ENCODE results near the gene ZNF830. TPM values are rescaled to one million over a fixed set of nuclear protein-coding genes. Genes with fewer than 3 reads are reported as not detected.

The ZNF830 gene, protein sequence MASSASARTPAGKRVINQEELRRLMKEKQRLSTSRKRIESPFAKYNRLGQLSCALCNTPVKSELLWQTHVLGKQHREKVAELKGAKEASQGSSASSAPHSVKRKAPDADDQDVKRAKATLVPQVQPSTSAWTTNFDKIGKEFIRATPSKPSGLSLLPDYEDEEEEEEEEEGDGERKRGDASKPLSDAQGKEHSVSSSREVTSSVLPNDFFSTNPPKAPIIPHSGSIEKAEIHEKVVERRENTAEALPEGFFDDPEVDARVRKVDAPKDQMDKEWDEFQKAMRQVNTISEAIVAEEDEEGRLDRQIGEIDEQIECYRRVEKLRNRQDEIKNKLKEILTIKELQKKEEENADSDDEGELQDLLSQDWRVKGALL
- 6.6 and 10.3 TPM in 2 replicates for total RNA-seq (2012; rRNA removed)
- polyA plus RNA-seq (2012; rRNA removed), result 5.1 and 5.5 TPM in 2 replicates
- 2.4 TPM in 2 replicates for polyA plus RNA-seq (2012; cell fraction: cytosol; rRNA removed)
- polyA plus RNA-seq (2012; cell fraction: nucleus; rRNA removed; ENCODE audit: low replicate concordance), result 1.5 and 3.3 TPM in 2 replicates
- percentile 81 among the genes with signal in this experiment for Bru-seq, nascent RNA
- BruChase-seq, experiment 1, labeled RNA remaining after a 6-hour chase, result percentile 71 among the genes with signal in this experiment
- BruChase-seq, experiment 2, labeled RNA remaining after a 2-hour chase, result percentile 72 among the genes with signal in this experiment
- long read RNA-seq, transcript ZNF830-201 (1 exons, 2,246 nt), result major isoform, 11 of 11 reads
- long read RNA-seq, partial matches to known transcripts, result 0 of 11 reads
- long read RNA-seq, other reads (novel, unspliced or antisense), result 0 of 11 reads

DNA sequence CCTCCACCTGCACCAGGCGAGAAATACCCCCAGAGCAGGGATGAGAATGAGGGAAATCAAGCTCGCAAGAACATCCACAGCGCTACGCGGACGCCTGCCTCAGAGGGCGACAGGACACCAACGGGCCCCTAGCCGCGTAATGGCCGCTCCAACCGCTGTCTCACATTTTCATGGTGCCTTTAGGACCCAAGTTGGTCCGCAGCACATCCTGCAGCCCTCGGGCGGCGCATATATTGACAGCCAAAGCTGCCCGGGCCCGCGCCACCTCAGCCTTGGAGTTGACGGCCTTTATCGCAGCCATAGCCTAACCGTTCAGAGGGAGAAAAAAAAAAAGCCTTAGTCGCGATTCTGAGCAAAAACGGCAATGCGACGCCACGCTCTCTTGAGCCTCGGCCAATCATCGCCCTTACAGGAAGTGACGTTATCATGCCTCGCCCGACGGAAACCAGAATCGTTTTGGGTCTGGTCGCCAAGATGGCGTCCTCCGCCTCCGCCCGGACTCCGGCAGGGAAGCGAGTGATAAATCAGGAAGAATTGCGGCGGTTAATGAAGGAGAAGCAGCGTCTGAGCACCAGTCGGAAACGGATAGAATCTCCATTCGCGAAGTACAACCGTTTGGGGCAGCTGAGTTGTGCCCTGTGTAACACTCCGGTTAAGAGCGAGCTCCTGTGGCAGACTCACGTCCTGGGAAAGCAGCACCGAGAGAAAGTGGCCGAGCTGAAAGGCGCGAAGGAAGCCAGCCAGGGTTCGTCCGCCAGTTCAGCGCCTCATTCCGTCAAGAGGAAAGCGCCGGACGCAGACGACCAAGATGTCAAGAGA lies at the start of gene ZNF830, which contains the start of gene CCT6B:
Gene ZNF830, plus strand, starts transcription at position 448 of the 819 bp plus-strand sequence. Its CDS starts 27 bp downstream, at position 475.
Gene CCT6B, minus strand, starts transcription at position 368 of the 819 bp plus-strand sequence. Its CDS starts 67 bp downstream, at position 301.
- H3K9ac ChIP-seq (ENCODE audit: low read depth, low read length), result peak within 1 kb of the TSS; percentile 93
- peak within 1 kb of the TSS; percentile 88 for H4K91ac ChIP-seq (ENCODE audit: insufficient read depth, low read depth, low read length)
- peak within 1 kb of the TSS; percentile 71; the same call in 1 of the 2 replicates for H3K18ac ChIP-seq (ENCODE audit: low read depth, low read length)
- DNase-seq (peak; percentile 95), ATAC-seq (ENCODE audit: low read depth) (peak; percentile 93)
- dilution Hi-C loops (cut with HindIII; ENCODE audit: low sequenced_read_pairs, unreplicated experiment) (no loop called here), in situ Hi-C loops (cut with MboI; ENCODE audit: low sequenced_read_pairs) (no loop called here), intact Hi-C loops (cut with micrococcal nuclease) (loop anchor here (1.0 kb wide), 1 partner anchor 19 kb away; the partner anchor contains the start of gene LIG3)
- peaks cover 2% of the 10 kb centered on the region; the same call in 1 of the 2 replicates for H3K4me1 ChIP-seq (ENCODE audit: control insufficient read depth, insufficient read depth, low read length)
- peak within 1 kb of the TSS; percentile 77 to 99 for H4K8ac ChIP-seq (ENCODE audit: low read depth in 2 of 2, low read length in 2 of 2)
- no peaks in the 10 kb centered on the region for H4K20me1 ChIP-seq (ENCODE audit: insufficient read depth, low read length)
- H3K56ac ChIP-seq (ENCODE audit: extremely low read depth, insufficient read depth, low read length), result peak within 1 kb of the TSS; percentile 88
- H3K23ac ChIP-seq (ENCODE audit: low read depth, low read length), result peak within 1 kb of the TSS; percentile 98
- peak within 1 kb of the TSS; percentile 51 for H2AK5ac ChIP-seq (ENCODE audit: low read depth, low read length)
- peak within 1 kb of the TSS; percentile 97 for H3K4ac ChIP-seq (ENCODE audit: low read depth, low read length)
- H2BK120ac ChIP-seq (ENCODE audit: low read depth, low read length), result peak within 1 kb of the TSS; percentile 53
- peak within 1 kb of the TSS; percentile 97 for H2AK9ac ChIP-seq (replicated peaks; ENCODE audit: low read depth, low read length, poor library complexity)
- POLR2A ChIA-PET (ENCODE audit: unreplicated experiment), result interaction anchor here (0.6 kb wide), 1 partner anchor 51 kb away, joined by 3 read pairs; no protein-coding TSS in a partner anchor
- peak within 1 kb of the TSS; percentile 100 for H3K4me2 ChIP-seq (ENCODE audit: low read depth, low read length)
- H3K9me1 ChIP-seq (ENCODE audit: insufficient read depth, low read length), result no peaks in the 10 kb centered on the region
- 0% methylated on average over 36 of the region's 65 CpGs; no CpG with 5 or more reads in 1 of the 2 experiments for WGBS, 2 experiments (ENCODE audit: extremely low coverage in 2 of 2, insufficient read length in 1 of 2)
- CTCF ChIA-PET, result interaction anchor here (1.0 kb wide), 1 partner anchor 23 kb away, joined by 3 read pairs; no protein-coding TSS in a partner anchor
- H2BK5ac ChIP-seq (ENCODE audit: low read depth, low read length, poor library complexity, severe bottlenecking), result peak within 1 kb of the TSS; percentile 93
- H3K14ac ChIP-seq (replicated peaks; ENCODE audit: low read depth, low read length), result peak within 1 kb of the TSS; percentile 98
- peak within 1 kb of the TSS; percentile 72 for H3K4me3 ChIP-seq (ENCODE audit: insufficient read depth, low read depth, low read length)
- no peak within 1 kb of the TSS for H2BK20ac ChIP-seq (ENCODE audit: low read depth, low read length)
- TF ChIP-seq, protein P1, sequence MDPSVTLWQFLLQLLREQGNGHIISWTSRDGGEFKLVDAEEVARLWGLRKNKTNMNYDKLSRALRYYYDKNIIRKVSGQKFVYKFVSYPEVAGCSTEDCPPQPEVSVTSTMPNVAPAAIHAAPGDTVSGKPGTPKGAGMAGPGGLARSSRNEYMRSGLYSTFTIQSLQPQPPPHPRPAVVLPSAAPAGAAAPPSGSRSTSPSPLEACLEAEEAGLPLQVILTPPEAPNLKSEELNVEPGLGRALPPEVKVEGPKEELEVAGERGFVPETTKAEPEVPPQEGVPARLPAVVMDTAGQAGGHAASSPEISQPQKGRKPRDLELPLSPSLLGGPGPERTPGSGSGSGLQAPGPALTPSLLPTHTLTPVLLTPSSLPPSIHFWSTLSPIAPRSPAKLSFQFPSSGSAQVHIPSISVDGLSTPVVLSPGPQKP (IDR thresholded peaks at IDR 0.05; ENCODE audit: borderline replicate concordance, low read depth, low read length), result no peak
- TF ChIP-seq POLR2A (IDR thresholded peaks at IDR 0.05; ENCODE audit: low read depth, low read length), result peak; percentile 91
- H4K5ac ChIP-seq (ENCODE audit: low read depth, low read length), result peak within 1 kb of the TSS; percentile 94
- no TSS peak for BruUV-seq (replicated peaks)
- peak within 1 kb of the TSS; percentile 8; the same call in 1 of the 3 replicates for H2BK15ac ChIP-seq (ENCODE audit: low read depth, low read length)
- no peaks in the 10 kb centered on the region for H3K27me3 ChIP-seq (ENCODE audit: control insufficient read depth, insufficient read depth, low read length)
- peaks cover 2% of the 10 kb centered on the region; the same call in 1 of the 2 replicates for H3K36me3 ChIP-seq (ENCODE audit: control insufficient read depth, insufficient read depth, low read length)
- peaks cover 7 to 19% of the 10 kb centered on the region in 2 experiments for H3K79me1 ChIP-seq (ENCODE audit: low read depth in 1 of 2, low read length in 2 of 2)
- H3K9me3 ChIP-seq (ENCODE audit: control insufficient read depth, insufficient read depth, low read length), result no peaks in the 10 kb centered on the region
- peak within 1 kb of the TSS; percentile 93 for H3K27ac ChIP-seq (ENCODE audit: insufficient read depth, low read length)
- H2AFZ ChIP-seq (replicated peaks; ENCODE audit: low read length, poor library complexity), result peak within 1 kb of the TSS; percentile 99

Data from IMR-90 (cell line).